ENCODE data around the gene ELF4. TPM values are rescaled to one million over a fixed set of nuclear protein-coding genes. Genes with fewer than 3 reads are reported as not detected.

Gene ELF4
- total RNA-seq, 1 experiment from 2014 or later: 0.81 TPM

DNA sequence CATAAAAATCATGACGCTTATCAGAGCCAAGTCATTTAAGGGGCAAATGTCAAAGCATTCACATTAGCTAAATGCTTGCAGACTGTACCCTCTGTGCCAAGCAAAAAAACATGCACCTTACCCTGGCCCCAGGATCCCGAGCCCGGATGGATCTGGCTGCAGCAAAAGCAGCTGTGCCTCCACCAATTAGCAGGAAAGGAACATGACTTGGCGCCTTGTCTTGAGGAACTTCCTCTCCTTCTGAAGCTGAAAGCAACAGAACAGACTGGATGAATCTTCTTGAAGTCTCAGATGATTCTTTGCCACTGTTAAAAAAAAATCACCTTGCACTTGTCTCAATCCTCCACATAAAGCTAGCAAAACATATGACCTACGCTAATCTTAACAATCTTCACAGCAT, 37.3 kb upstream of the ELF4 start:
- Histone ChIP-seq H3K56ac (ENCODE audit: insufficient read length, low read depth, low read length) (no peak overlapping the region), H3K79me1 (ENCODE audit: insufficient read depth, low read depth, low read length, poor library complexity, severe bottlenecking) (no peaks in the 10 kb centered on the region), H3K27ac (ENCODE audit: insufficient read length, low read depth, low read length) (no peak overlapping the region), H3K4me1 (ENCODE audit: insufficient read depth, low read length) (no peaks in the 10 kb centered on the region), H3K23ac (ENCODE audit: insufficient read length, low read depth, low read length) (no peak overlapping the region), H3K4ac (ENCODE audit: low read depth, low read length) (no peak overlapping the region), H2BK15ac (ENCODE audit: low read depth, low read length) (no peak overlapping the region), H2BK5ac (ENCODE audit: insufficient read length, low read length) (no peak overlapping the region), H3K23me2 (ENCODE audit: insufficient read length, low read depth, low read length, poor library complexity, severe bottlenecking) (no peaks in the 10 kb centered on the region), H2BK20ac (ENCODE audit: low read depth, low read length, poor library complexity, severe bottlenecking) (no peak overlapping the region), H3K14ac (ENCODE audit: insufficient read depth, low read length) (no peak overlapping the region), H2AK5ac (ENCODE audit: insufficient read length, low read length) (no peak overlapping the region), H3K27me3 (ENCODE audit: insufficient read depth, low read length) (no peaks in the 10 kb centered on the region), H3K9ac (ENCODE audit: extremely low read depth, insufficient read length, low read length) (no peak overlapping the region), H3K4me2 (ENCODE audit: insufficient read depth, insufficient read length, low read length) (no peak overlapping the region), H2AFZ (ENCODE audit: low read length) (no peak overlapping the region), H3K18ac (ENCODE audit: insufficient read length, low read depth, low read length) (no peak overlapping the region), H4K5ac (ENCODE audit: insufficient read length, low read depth, low read length) (no peak overlapping the region), H3K9me3 (ENCODE audit: control insufficient read depth, low read depth, low read length) (peaks cover 22% of the 10 kb centered on the region), H3T11ph (ENCODE audit: low read length) (no peak overlapping the region), H3K79me2 (ENCODE audit: insufficient read depth, low read length) (no peaks in the 10 kb centered on the region), H4K20me1 (ENCODE audit: control insufficient read depth, insufficient read depth, insufficient read length) (no peaks in the 10 kb centered on the region), H4K8ac (replicated peaks; ENCODE audit: insufficient read length, low read depth, low read length) (no peak overlapping the region), H2BK12ac (ENCODE audit: insufficient read length, low read depth, low read length) (no peak overlapping the region), H4K91ac (ENCODE audit: insufficient read length, low read depth, low read length) (no peak overlapping the region), H2BK120ac (ENCODE audit: low read depth, low read length, poor library complexity, severe bottlenecking) (no peak overlapping the region)
- no CpG with 5 or more reads among the region's 5 CpGs for WGBS (ENCODE audit: extremely low coverage, insufficient read length, low lambda C conversion rate)
- DNase-seq: no peak
- Mint-ChIP-seq H3K4me1 (no peaks in the 10 kb centered on the region), H3K4me3 (no peak overlapping the region), H3K27me3 (ENCODE audit: low read depth) (peaks cover 1% of the 10 kb centered on the region; the same call in 1 of the 2 replicates), H3K36me3 (ENCODE audit: insufficient read depth in 1 of 3, low read depth in 3 of 3) (peaks cover 21 to 69% (median 53%) of the 10 kb centered on the region in 3 experiments; a peak in 6 of 7 replicates), H3K9me3 (peaks cover 0 to 59% of the 10 kb centered on the region in 2 experiments; a peak in 2 of 5 replicates), H3K27ac (no peak overlapping the region)
- TF ChIP-seq, protein P1, sequence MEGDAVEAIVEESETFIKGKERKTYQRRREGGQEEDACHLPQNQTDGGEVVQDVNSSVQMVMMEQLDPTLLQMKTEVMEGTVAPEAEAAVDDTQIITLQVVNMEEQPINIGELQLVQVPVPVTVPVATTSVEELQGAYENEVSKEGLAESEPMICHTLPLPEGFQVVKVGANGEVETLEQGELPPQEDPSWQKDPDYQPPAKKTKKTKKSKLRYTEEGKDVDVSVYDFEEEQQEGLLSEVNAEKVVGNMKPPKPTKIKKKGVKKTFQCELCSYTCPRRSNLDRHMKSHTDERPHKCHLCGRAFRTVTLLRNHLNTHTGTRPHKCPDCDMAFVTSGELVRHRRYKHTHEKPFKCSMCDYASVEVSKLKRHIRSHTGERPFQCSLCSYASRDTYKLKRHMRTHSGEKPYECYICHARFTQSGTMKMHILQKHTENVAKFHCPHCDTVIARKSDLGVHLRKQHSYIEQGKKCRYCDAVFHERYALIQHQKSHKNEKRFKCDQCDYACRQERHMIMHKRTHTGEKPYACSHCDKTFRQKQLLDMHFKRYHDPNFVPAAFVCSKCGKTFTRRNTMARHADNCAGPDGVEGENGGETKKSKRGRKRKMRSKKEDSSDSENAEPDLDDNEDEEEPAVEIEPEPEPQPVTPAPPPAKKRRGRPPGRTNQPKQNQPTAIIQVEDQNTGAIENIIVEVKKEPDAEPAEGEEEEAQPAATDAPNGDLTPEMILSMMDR (conservative IDR thresholded peaks at IDR 0.05): no peak

All from H9 (cell line).